GM12878 (cell line): ENCODE data around the gene ATG14. TPM values are rescaled to one million over a fixed set of nuclear protein-coding genes. Genes with fewer than 3 reads are reported as not detected.

Experiments used
- ATAC-seq: fragments of 200-7000 bp; cut with Tn5 transposase; 3 replicates; pipeline ENCODE4 v1.9.1; 2020; ENCODE audit warnings: mild to moderate bottlenecking, moderate library complexity
- BruUV-seq: library from RNA; stranded (reverse); fragments of 400-500 nt; replicated peaks from 2 replicates; lab custom pipeline; 2021; lab: Mats Ljungman, UMichigan
- CTCF ChIA-PET: fragments of 300-600 bp; sonication (Branson Sonifier 250); formaldehyde crosslinking; extraction: SDS; loops from one replicate; lab custom pipeline; 2021; ENCODE audit warnings: inconsistent platforms; lab: Yijun Ruan, JAX
- POLR2A ChIA-PET: fragments of 350-600 bp; formaldehyde crosslinking; extraction: SDS; loops from one replicate; lab custom pipeline; 2021; ENCODE audit warnings: inconsistent platforms; lab: Charles Lee
- RAD21 ChIA-PET: fragments of 300-600 bp; sonication (Branson Sonifier 250); formaldehyde crosslinking; loops from one replicate; lab custom pipeline; 2023; ENCODE audit warnings: antibody characterized with exemption; ENCODE audit not compliant: unreplicated experiment; lab: Charles Lee
- SMC1A ChIA-PET: fragments of 300-600 bp; sonication (Branson Sonifier 250); formaldehyde crosslinking; loops from one replicate; lab custom pipeline; 2023; ENCODE audit not compliant: unreplicated experiment, uncharacterized antibody; lab: Charles Lee
- DNase-seq: peaks from one replicate; pipeline ENCODE4 v3.0.0-alpha.2; 2011; ENCODE audit warnings: low read depth, low spot score
- FAIRE-seq: peaks from 3 replicates; lab custom pipeline; 2011; peaks lifted over from hg19 to GRCh38; lab: Jason Lieb, UNC
- H2AFZ ChIP-seq: 2 replicates; pipeline ENCODE4 v1.6.0; 2011; ENCODE audit warnings: low read depth, low read length, control low read depth; ENCODE audit not compliant: control insufficient read depth
- H3K27ac ChIP-seq: 2 replicates; pipeline ENCODE4 v1.5.1; 2011; ENCODE audit warnings: control low read depth; ENCODE audit not compliant: control insufficient read depth, insufficient read depth
- H3K27me3 ChIP-seq, 2 experiments: replicated peaks in 1 of 2; 2 replicates each; pipeline versions ENCODE4 v1.6.0 to v1.6.1; 2011; ENCODE audit warnings: low read length in 1 of 2; ENCODE audit not compliant: control insufficient read depth in 2 of 2, insufficient read depth in 2 of 2
- H3K36me3 ChIP-seq, 2 experiments: 2 replicates each; pipeline ENCODE4 v1.5.1; 2011; ENCODE audit warnings: low read length in 1 of 2; ENCODE audit not compliant: control insufficient read depth in 2 of 2, insufficient read depth in 2 of 2
- H3K4me1 ChIP-seq: 2 replicates; pipeline ENCODE4 v1.6.1; 2011; ENCODE audit warnings: mild to moderate bottlenecking, low read length, moderate library complexity, mixed read lengths; ENCODE audit not compliant: control insufficient read depth, insufficient read depth
- H3K4me2 ChIP-seq: 2 replicates; pipeline ENCODE4 v1.6.0; 2011; ENCODE audit warnings: control low read depth; ENCODE audit not compliant: control insufficient read depth, insufficient read depth
- H3K4me3 ChIP-seq: fragments of 200-600 bp; sonication (generic); 2 replicates; pipeline ENCODE4 v1.5.1; 2016
- H3K79me2 ChIP-seq: 2 replicates; pipeline ENCODE4 v1.6.0; 2011; ENCODE audit warnings: low read length; ENCODE audit not compliant: control insufficient read depth, insufficient read depth
- H3K9ac ChIP-seq: 2 replicates; pipeline ENCODE4 v1.8.0; 2011; ENCODE audit warnings: low read length, control low read depth, mixed read lengths; ENCODE audit not compliant: control insufficient read depth, insufficient read depth
- H3K9me3 ChIP-seq: replicated peaks from 3 replicates; pipeline ENCODE4 v1.5.1; 2011; ENCODE audit warnings: mild to moderate bottlenecking, low read length; ENCODE audit not compliant: control insufficient read depth, insufficient read depth
- H4K20me1 ChIP-seq: 2 replicates; pipeline ENCODE4 v1.6.0; 2011; ENCODE audit not compliant: control insufficient read depth, insufficient read depth
- BHLHE40 ChIP-seq, 2 experiments: fragments of 450-650 bp in 1 of 2; IDR thresholded peaks; 2 replicates each; pipeline ENCODE4 v1.6.1; 2011 to 2017; ENCODE audit warnings: low read depth in 2 of 2, borderline replicate concordance in 1 of 2, improper control_type of control experiment in 1 of 2, low read length in 1 of 2, mild to moderate bottlenecking in 1 of 2
- CEBPZ ChIP-seq: fragments of 150-350 bp; IDR thresholded peaks from 2 replicates; pipeline ENCODE4 v1.6.1; 2016; ENCODE audit warnings: low read depth, low read length
- ETV6 ChIP-seq, 2 experiments: fragments of 450-650 bp in 1 of 2; IDR thresholded peaks in 1 of 2; conservative IDR thresholded peaks in 1 of 2; 2 replicates each; pipeline ENCODE4 v1.6.1; 2014; ENCODE audit warnings: antibody characterized with exemption in 1 of 2, borderline replicate concordance in 1 of 2, low read depth in 1 of 2, mild to moderate bottlenecking in 1 of 2, moderate library complexity in 1 of 2
- GABPA ChIP-seq: IDR thresholded peaks from 2 replicates; pipeline ENCODE4 v1.6.1; 2014; ENCODE audit warnings: antibody characterized with exemption, low read depth, mild to moderate bottlenecking, inconsistent platforms
- PAX8 ChIP-seq: fragments of 450-650 bp; IDR thresholded peaks from 2 replicates; pipeline ENCODE4 v1.6.1; 2017; ENCODE audit warnings: mild to moderate bottlenecking, moderate library complexity
- PKNOX1 ChIP-seq: fragments of 450-650 bp; IDR thresholded peaks from 2 replicates; pipeline ENCODE4 v1.6.1; 2016; ENCODE audit warnings: mild to moderate bottlenecking
- SIN3A ChIP-seq: IDR thresholded peaks from 2 replicates; pipeline ENCODE4 v1.6.1; 2012; ENCODE audit warnings: low read depth, low read length, improper control_type of control experiment
- TARDBP ChIP-seq: IDR thresholded peaks from 2 replicates; pipeline ENCODE4 v1.6.1; 2016; ENCODE audit warnings: borderline replicate concordance
- TBL1XR1 ChIP-seq: IDR thresholded peaks from 2 replicates; pipeline ENCODE4 v1.6.1; 2012; ENCODE audit warnings: low read depth, low read length, improper control_type of control experiment
- ZBTB4 ChIP-seq: fragments of 450-650 bp; formaldehyde crosslinking; IDR thresholded peaks from 2 replicates; pipeline ENCODE4 v1.4.0; 2022; ENCODE audit warnings: mild to moderate bottlenecking, moderate library complexity
- ZNF687 ChIP-seq: fragments of 450-650 bp; IDR thresholded peaks from 2 replicates; pipeline ENCODE4 v1.6.1; 2017; ENCODE audit warnings: mild to moderate bottlenecking, moderate library complexity
- WGBS: methylation state at CpG from one replicate; pipeline ENCODE4 v1.1.6; 2016; ENCODE audit warnings: low lambda C conversion rate; ENCODE audit not compliant: insufficient replicate concordance, insufficient coverage; ENCODE audit errors: missing lambda C conversion rate; 5-methylcytosine and 5-hydroxymethylcytosine counted together
- in situ Hi-C: fragments of 300-500 bp; cut with MboI; formaldehyde crosslinking; loops from 9 replicates; pipeline ENCODE4 v1.14.3; 2018; ENCODE audit warnings: mixed read lengths
- intact Hi-C: fragments of 100-400 bp; cut with micrococcal nuclease; formaldehyde crosslinking; loops from one replicate; pipeline ENCODE4 v1.14.2; 2022; ENCODE audit not compliant: unreplicated experiment
- polyA plus RNA-seq, 11 experiments: library from polyadenylated mRNA; depleted of rRNA in 4 of 11; unstranded in 6 of 11; stranded (reverse) in 5 of 11; fragments of >200 nt; fragmentation: Nextera tagmentation in 4 of 11; fragmentation: Illumina TruSeq in 1 of 11; extraction: Ambion mirVana in 4 of 11; extraction: Trizol in 1 of 11; gene quantifications; 1 replicate in 1 of 11; 2 replicates in 10 of 11; pipeline versions ENCODE4 v1.2.1 to v1.2.3, GENCODE V29; 2011 to 2016; ENCODE audit warnings: inconsistent platforms in 2 of 11, missing spikeins in 2 of 11, low read depth in 1 of 11
- total RNA-seq, 4 experiments: library from RNA; depleted of rRNA in 3 of 4; stranded (reverse); fragments of >200 nt in 3 of 4; fragmentation: Illumina TruSeq in 1 of 4; extraction: Trizol in 1 of 4; gene quantifications; 2 replicates each; pipeline versions ENCODE4 v1.2.1 to v1.2.3, GENCODE V29; 2013 to 2021

ATG14 gene
- total and polyA plus RNA-seq, 10 of the 15 experiments (the other 5 are each of a cell fraction or from before 2014, with no cell fraction given), result 1.1 to 6.4 (median 5.0) TPM

GRCh38 chr14:55427439-55427838 is 15.8 kb upstream of the ATG14 start:
- no peak for FAIRE-seq
- CTCF ChIA-PET, result interaction anchor here (0.9 to 3.3 kb wide), 11 partner anchors 9 to 1063 kb away, joined by 3 to 18 read pairs (median 6); no protein-coding TSS in a partner anchor
- SMC1A ChIA-PET, result interaction anchor here (0.7 to 1.5 kb wide), 4 partner anchors 8 to 154 kb away, joined by 3 to 6 read pairs (median 4); partner anchors contain the start of gene ATG14
- in situ Hi-C loops, result no loop called here
- DNase-seq, result no peak
- Histone ChIP-seq H2AFZ (no peak overlapping the region), H3K36me3 (no peaks in the 10 kb centered on the region), H3K9me3 (no peaks in the 10 kb centered on the region), H4K20me1 (no peaks in the 10 kb centered on the region), H3K9ac (no peak overlapping the region), H3K27ac (no peak overlapping the region), H3K4me2 (no peak overlapping the region), H3K27me3 (no peaks in the 10 kb centered on the region), H3K4me1 (peaks cover 3% of the 10 kb centered on the region; the same call in 1 of the 2 replicates), H3K4me3 (no peak overlapping the region), H3K79me2 (no peaks in the 10 kb centered on the region)
- ATAC-seq, result no peak
- POLR2A ChIA-PET, result interaction anchor here (0.6 to 1.0 kb wide), 3 partner anchors 10 to 38 kb away, joined by 3 read pairs; no protein-coding TSS in a partner anchor
- no TSS peak for BruUV-seq
- 34% methylated on average over 7 of the region's 7 CpGs for WGBS
- intact Hi-C loops, result no loop called here
- RAD21 ChIA-PET, result interaction anchor here (0.6 to 1.7 kb wide), 3 partner anchors 10 to 1063 kb away, joined by 3 to 5 read pairs (median 3); no protein-coding TSS in a partner anchor
- no peak for TF ChIP-seq GABPA
- TF ChIP-seq TARDBP, result no peak
- TF ChIP-seq ZNF687, result no peak
- no peak for TF ChIP-seq ZBTB4 (CRISPR knock-in tag)
- TF ChIP-seq ETV6 (conservative IDR thresholded peaks at IDR 0.05 in 1 of 2, IDR thresholded peaks at IDR 0.05 in 1 of 2; ENCODE audit: borderline replicate concordance in 1 of 2, low read depth in 1 of 2), result no peak
- no peak for TF ChIP-seq PKNOX1
- no peak for TF ChIP-seq SIN3A
- no peak for TF ChIP-seq CEBPZ
- TF ChIP-seq TBL1XR1, result no peak
- TF ChIP-seq BHLHE40 (IDR thresholded peaks at IDR 0.05; ENCODE audit: borderline replicate concordance in 1 of 2, low read depth in 2 of 2, low read length in 1 of 2), result no peak
- TF ChIP-seq PAX8, result no peak
